Right lobe of liver (tissue), 6 donors: ENCODE data around the gene CD101. TPM values are rescaled to one million over a fixed set of nuclear protein-coding genes. Genes with fewer than 3 reads are reported as not detected.

Experiments used
- ATAC-seq, 4 donors: fragments of 200-7000 bp; cut with Tn5 transposase; one replicate each; pipeline ENCODE4 v1.9.1; 2020; ENCODE audit warnings: mild to moderate bottlenecking in 4 of 4, moderate library complexity in 4 of 4
- DNase-seq, 3 donors: peaks; one replicate each; pipeline ENCODE4 v3.0.0-alpha.2; 2020
- H3K27ac ChIP-seq, 3 donors: fragments of 200-600 bp; one replicate each; pipeline ENCODE4 v1.8.0; 2022
- H3K27me3 ChIP-seq, 2 donors: fragments of 200-600 bp; one replicate each; pipeline ENCODE4 v1.8.0; 2022
- H3K36me3 ChIP-seq, 4 donors: fragments of 200-600 bp; sonication (generic) in 1 of 4; one replicate each; pipeline versions ENCODE4 v1.5.1 to v1.8.0; 2017 to 2022; ENCODE audit warnings: control low read depth in 1 of 4
- H3K4me1 ChIP-seq, 4 donors: fragments of 200-600 bp; sonication (generic) in 1 of 4; one replicate each; pipeline versions ENCODE4 v1.5.1 to v1.8.0; 2017 to 2022; ENCODE audit warnings: control low read depth in 1 of 4
- H3K4me3 ChIP-seq, 3 donors: fragments of 200-600 bp; one replicate each; pipeline ENCODE4 v1.8.0; 2022
- H3K9me3 ChIP-seq, 4 donors: fragments of 200-600 bp; sonication (generic) in 1 of 4; one replicate each; pipeline versions ENCODE4 v1.5.1 to v1.8.0; 2017 to 2022; ENCODE audit warnings: control low read depth in 1 of 4
- CTCF ChIP-seq, 4 donors: fragments of 200-600 bp in 3 of 4; fragments of 450-650 bp in 1 of 4; IDR thresholded peaks; one replicate each; pipeline versions ENCODE4 v1.5.1 to v1.8.0; 2016 to 2022; ENCODE audit warnings: antibody characterized with exemption in 4 of 4, mild to moderate bottlenecking in 2 of 4
- POLR2A ChIP-seq: fragments of 450-650 bp; IDR thresholded peaks from one replicate; pipeline ENCODE4 v1.6.1; 2017; ENCODE audit warnings: antibody characterized with exemption, mild to moderate bottlenecking
- WGBS: methylation state at CpG from one replicate; pipeline ENCODE4 v1.1.6; 2018; ENCODE audit warnings: low coverage, low lambda C conversion rate; ENCODE audit not compliant: insufficient coverage; ENCODE audit errors: missing lambda C conversion rate; 5-methylcytosine and 5-hydroxymethylcytosine counted together
- intact Hi-C, 2 donors: fragments of 100-400 bp; cut with DNase I; formaldehyde crosslinking; loops; one replicate each; pipeline versions ENCODE4 v1.11.2 to v1.14.1; 2022
- long read RNA-seq: library from polyadenylated mRNA; unstranded; transcript quantifications from one replicate; pipeline ENCODE4 v2.0.0, GENCODE V29; 2019
- total RNA-seq, 6 experiments: library from RNA; depleted of rRNA in 2 of 6; stranded (reverse); fragments of >200 nt in 2 of 6; fragmentation: NEBNext Ultra II Directional in 3 of 6; extraction: Animal tissue kit (Norgen Biotek cat#: 25700) in 3 of 6; gene quantifications; one replicate each; pipeline versions ENCODE4 v1.1.0 to v1.2.4, GENCODE V29; 2016 to 2023
- donor health status: DM: no; HTN: yes; CAD: no.
- donor health status: DM: no; HTN: no; CAD: no.
- donor health status: DM: no; HTN: no; CAD: no.
- donor health status: DM: no; HTN: yes; CAD: no.
- donor health status: DM: no; HTN: yes; CAD: no.

Gene CD101
- total RNA-seq, result 1 to 10 TPM in 1 of 6 experiments, under 1 TPM in 5; 0.12 to 1.9 (median 0.49) TPM
- long read RNA-seq, result 0 reads

GRCh38 chr1:117001254-117001927, at the start of gene CD101:
CD101 (plus strand) TSS chr1:117001760; CDS start chr1:117001818, 58 bp downstream.
- Histone ChIP-seq H3K27me3 (no peaks in the 10 kb centered on the region), H3K9me3 (no peaks in the 10 kb centered on the region), H3K27ac (no peak within 1 kb of the TSS), H3K36me3 (no peaks in the 10 kb centered on the region), H3K4me3 (no peak within 1 kb of the TSS), H3K4me1 (no peaks in the 10 kb centered on the region)
- intact Hi-C loops, result no loop called here
- peak in 3 of 4 donors; percentile 35 to 58 (median 42) for ATAC-seq
- DNase-seq, result no peak
- TF ChIP-seq CTCF (IDR thresholded peaks at IDR 0.05) (no peak), POLR2A (no peak)
- 50% methylated on average over 2 of the region's 3 CpGs for WGBS

GRCh38 chr1:116952738-116953275, 48.8 kb upstream of the CD101 start:
- Histone ChIP-seq H3K36me3 (peaks cover 0 to 10% (median 2%) of the 10 kb centered on the region in 4 donors), H3K4me1 (no peaks in the 10 kb centered on the region), H3K27me3 (no peaks in the 10 kb centered on the region), H3K9me3 (no peaks in the 10 kb centered on the region), H3K4me3 (no peak overlapping the region), H3K27ac (no peak overlapping the region)
- ATAC-seq, result no peak
- no peak for DNase-seq
- 83% methylated on average over 1 of the region's 2 CpGs for WGBS
- intact Hi-C loops, result no loop called here
- TF ChIP-seq CTCF (IDR thresholded peaks at IDR 0.05) (no peak), POLR2A (no peak)

- intact Hi-C loops, result no loop called here
- H3K4me1 ChIP-seq, result no peaks in the 10 kb centered on the region
- no peaks in the 10 kb centered on the region for H3K9me3 ChIP-seq
- ATAC-seq (no peak), DNase-seq (no peak)
- TF ChIP-seq CTCF (IDR thresholded peaks at IDR 0.05), result no peak
- TF ChIP-seq POLR2A, result no peak
- peaks cover 0 to 5% (median under 1%) of the 10 kb centered on the region in 4 donors for H3K36me3 ChIP-seq
- no peak overlapping the region for H3K4me3 ChIP-seq
- H3K27ac ChIP-seq, result no peak overlapping the region
- WGBS, result 90% methylated on average over 3 of the region's 3 CpGs
- H3K27me3 ChIP-seq, result no peaks in the 10 kb centered on the region
These were observed 47.1 kb upstream of the CD101 start for GRCh38 chr1:116954440-116954839.

GRCh38 chr1:116956378-116956777, 45.2 kb upstream of the CD101 start:
- ATAC-seq (no peak), DNase-seq (no peak)
- Histone ChIP-seq H3K9me3 (no peaks in the 10 kb centered on the region), H3K4me1 (no peaks in the 10 kb centered on the region), H3K4me3 (no peak overlapping the region), H3K27me3 (no peaks in the 10 kb centered on the region), H3K36me3 (no peaks in the 10 kb centered on the region), H3K27ac (no peak overlapping the region)
- WGBS, result 92% methylated on average over 7 of the region's 7 CpGs
- intact Hi-C loops, result no loop called here
- TF ChIP-seq CTCF (IDR thresholded peaks at IDR 0.05) (no peak), POLR2A (no peak)
